Gastroesophageal sphincter (tissue), 4 donors: ENCODE data around the gene SKP2. TPM values are rescaled to one million over a fixed set of nuclear protein-coding genes. Genes with fewer than 3 reads are reported as not detected.
A peak's percentile ranks its signal among the peaks of the same experiment; 100 is the strongest.

Source experiments
- ATAC-seq: fragments of 150-250 bp; one replicate; pipeline ENCODE4 v1.9.1; 2016; ENCODE audit warnings: mild to moderate bottlenecking, moderate library complexity
- H3K27ac ChIP-seq, 4 donors: fragments of 200-600 bp; sonication (generic) in 3 of 4; 1 replicate in 3 of 4; 2 replicates in 1 of 4; pipeline ENCODE4 v1.5.1; 2016 to 2019
- H3K27me3 ChIP-seq: fragments of 200-600 bp; sonication (generic); one replicate; pipeline ENCODE4 v1.5.1; 2019
- H3K36me3 ChIP-seq, 2 donors: fragments of 200-600 bp; sonication (generic); one replicate each; pipeline ENCODE4 v1.5.1; 2019; ENCODE audit warnings: control low read depth in 1 of 2
- H3K4me1 ChIP-seq, 3 donors: fragments of 200-600 bp; sonication (generic); 1 replicate in 2 of 3; 2 replicates in 1 of 3; pipeline ENCODE4 v1.5.1; 2016 to 2019; ENCODE audit warnings: control low read depth in 2 of 3
- H3K4me3 ChIP-seq, 2 donors: fragments of 200-600 bp; sonication (generic); one replicate each; pipeline ENCODE4 v1.5.1; 2019; ENCODE audit warnings: mild to moderate bottlenecking in 1 of 2, moderate library complexity in 1 of 2
- H3K9me3 ChIP-seq, 3 donors: fragments of 200-600 bp; sonication (generic); one replicate each; pipeline ENCODE4 v1.5.1; 2017 to 2019; ENCODE audit warnings: control low read depth in 2 of 3
- CTCF ChIP-seq, 4 experiments: fragments of 200-600 bp in 2 of 4; fragments of 450-650 bp in 2 of 4; sonication (generic) in 1 of 4; IDR thresholded peaks; one replicate each; pipeline ENCODE4 v1.5.1; 2017 to 2019; ENCODE audit warnings: antibody characterized with exemption in 4 of 4, mild to moderate bottlenecking in 2 of 4, moderate library complexity in 2 of 4
- EP300 ChIP-seq: sonication (generic); formaldehyde crosslinking; IDR thresholded peaks from one replicate; pipeline ENCODE4 v1.6.1; 2017; ENCODE audit warnings: antibody characterized with exemption, mild to moderate bottlenecking
- POLR2A ChIP-seq, 2 donors: fragments of 450-650 bp; IDR thresholded peaks; one replicate each; pipeline ENCODE4 v1.6.1; 2017; ENCODE audit warnings: antibody characterized with exemption in 2 of 2, mild to moderate bottlenecking in 2 of 2, moderate library complexity in 1 of 2
- POLR2AphosphoS5 ChIP-seq: sonication (generic); formaldehyde crosslinking; IDR thresholded peaks from one replicate; pipeline ENCODE4 v1.6.1; 2017; ENCODE audit warnings: antibody characterized with exemption
- WGBS, 2 donors: methylation state at CpG; one replicate each; pipeline ENCODE4 v1.1.5; 2018; ENCODE audit warnings: low coverage in 1 of 2; 5-methylcytosine and 5-hydroxymethylcytosine counted together
- small RNA-seq, 4 donors: library from RNA; depleted of rRNA; stranded (forward); fragments of <200 nt; gene quantifications; one replicate each; pipeline ENCODE3, GENCODE V24; 2016
- total RNA-seq, 4 donors: library from RNA; depleted of rRNA; stranded (reverse); fragments of >200 nt; gene quantifications; one replicate each; pipeline ENCODE4 v1.1.0, GENCODE V29; 2016

SKP2 gene
- total RNA-seq, 4 donors from 2014 or later = 8.2 to 11.6 (median 11.4) TPM

GRCh38 chr5:36222620-36223019 lies 70.7 kb downstream of the SKP2 start:
- Histone ChIP-seq H3K9me3 (no peaks in the 10 kb centered on the region), H3K4me3 (no peak overlapping the region), H3K4me1 (peaks cover 0 to 18% (median 2%) of the 10 kb centered on the region in 3 donors), H3K27me3 (no peaks in the 10 kb centered on the region), H3K27ac (peak overlapping the region in 3 of 4 donors; percentile 18 to 39 (median 36)), H3K36me3 (peaks cover 0 to 74% of the 10 kb centered on the region in 2 donors)
- 53% methylated on average over 1 of the region's 1 CpG; no CpG with 5 or more reads in 1 of the 2 donors for WGBS, 2 donors
- no peak for ATAC-seq
- TF ChIP-seq POLR2A (IDR thresholded peaks at IDR 0.05) (no peak), CTCF (IDR thresholded peaks at IDR 0.05) (no peak), POLR2AphosphoS5 (no peak), EP300 (no peak)

- H3K27ac ChIP-seq = no peak overlapping the region
- TF ChIP-seq EP300 = no peak
- TF ChIP-seq POLR2AphosphoS5 = no peak
- no peak for TF ChIP-seq POLR2A (IDR thresholded peaks at IDR 0.05)
- no peak for TF ChIP-seq CTCF (IDR thresholded peaks at IDR 0.05)
- no peak for ATAC-seq
- H3K27me3 ChIP-seq = no peaks in the 10 kb centered on the region
- peaks cover 0 to 38% of the 10 kb centered on the region in 2 donors for H3K36me3 ChIP-seq
- no peaks in the 10 kb centered on the region for H3K9me3 ChIP-seq
- no peak overlapping the region for H3K4me3 ChIP-seq
- H3K4me1 ChIP-seq = peaks cover 0 to 57% (median 2%) of the 10 kb centered on the region in 3 donors
Observed at GRCh38 chr5:36227046-36227445, 75.1 kb downstream of the SKP2 start.

- Histone ChIP-seq H3K4me1 (peaks cover 0 to 58% (median 0%) of the 10 kb centered on the region in 3 donors), H3K27ac (peak overlapping the region in 2 of 4 donors; percentile 38 to 42), H3K4me3 (no peak overlapping the region), H3K36me3 (peaks cover 0 to 28% of the 10 kb centered on the region in 2 donors), H3K27me3 (no peaks in the 10 kb centered on the region), H3K9me3 (no peaks in the 10 kb centered on the region)
- no peak for ATAC-seq
- 89 to 99% methylated on average over 4 to 6 of the region's 7 CpGs for WGBS, 2 donors
- TF ChIP-seq CTCF (IDR thresholded peaks at IDR 0.05) (no peak), POLR2A (IDR thresholded peaks at IDR 0.05) (no peak), POLR2AphosphoS5 (no peak), EP300 (no peak)
Observed at GRCh38 chr5:36228505-36228904, 76.6 kb downstream of the SKP2 start.

DNA sequence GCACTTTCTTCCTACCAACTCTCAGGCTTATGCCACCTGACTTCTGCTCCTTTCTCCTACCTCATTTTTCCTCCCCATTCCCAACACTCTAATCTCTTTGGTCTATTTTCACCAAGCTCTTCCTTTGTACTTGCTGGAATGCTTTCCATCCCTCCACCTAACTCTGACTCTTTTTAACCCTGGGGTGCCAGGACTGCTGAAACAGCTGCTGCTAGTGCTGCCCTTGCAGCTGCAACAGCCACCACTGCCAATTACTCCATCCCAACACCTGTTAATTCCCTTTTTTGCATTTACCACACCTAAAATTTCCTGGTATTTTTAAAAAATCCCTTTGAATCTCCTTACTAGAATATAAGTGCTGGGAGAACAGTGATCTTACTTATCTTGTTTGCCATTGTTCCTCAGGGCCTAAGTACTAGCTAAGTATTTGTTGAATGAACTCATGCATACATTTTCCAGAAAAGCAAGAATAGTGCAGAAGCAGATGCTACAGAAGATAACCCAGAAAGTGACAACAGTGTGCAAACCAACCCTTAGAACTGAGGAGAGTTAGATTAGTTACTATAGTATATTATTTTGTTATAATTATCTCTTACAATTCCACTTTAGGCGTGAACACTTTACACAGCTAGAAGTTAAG lies 78.4 kb downstream of the SKP2 start:
- Histone ChIP-seq H3K4me3 (no peak overlapping the region), H3K36me3 (peaks cover 0 to 11% of the 10 kb centered on the region in 2 donors), H3K4me1 (peaks cover 0 to 67% (median 0%) of the 10 kb centered on the region in 3 donors), H3K9me3 (no peaks in the 10 kb centered on the region), H3K27ac (peak overlapping the region in 1 of 4 donors; percentile 6), H3K27me3 (no peaks in the 10 kb centered on the region)
- TF ChIP-seq CTCF (IDR thresholded peaks at IDR 0.05) (no peak), EP300 (no peak), POLR2AphosphoS5 (no peak), POLR2A (IDR thresholded peaks at IDR 0.05) (no peak)
- ATAC-seq = no peak
- WGBS, 2 donors = 67 to 100% methylated on average over 1 of the region's 1 CpG

- H3K4me1 ChIP-seq = peaks cover 0 to 88% (median 11%) of the 10 kb centered on the region in 3 donors
Observed at GRCh38 chr5:36232533-36232932, 80.6 kb downstream of the SKP2 start.

More at GRCh38 chr5:36232533-36232932, 80.6 kb downstream of the SKP2 start:
- TF ChIP-seq POLR2A (IDR thresholded peaks at IDR 0.05) (no peak), EP300 (no peak)
- 84 to 90% methylated on average over 3 of the region's 3 CpGs for WGBS, 2 donors
- Histone ChIP-seq H3K27me3 (no peaks in the 10 kb centered on the region), H3K36me3 (no peaks in the 10 kb centered on the region), H3K9me3 (no peaks in the 10 kb centered on the region), H3K4me3 (no peak overlapping the region), H3K27ac (no peak overlapping the region)
- ATAC-seq = no peak

Small RNA genes within 50 kb of the gene (small RNA-seq; reads per million reads assigned to genes)
- gene MIR580 (0 reads per million in 4 donors), gene RNU6-1305P (0 to 0.12 (median 0) reads per million in 4 donors)

Other genes with a start within 250 kb of the SKP2 start
- gene CAPSL, start 213.5 kb upstream of the SKP2 start, total RNA-seq = not detected
- not detected for gene UGT3A1, start 160.7 kb upstream of the SKP2 start, total RNA-seq
- not detected for gene UGT3A2, start 85.2 kb upstream of the SKP2 start, total RNA-seq
- 10 to 100 TPM in 3 of 4 donors, 1 to 10 TPM in 1; 8.3 to 16.7 (median 13.2) TPM for gene LMBRD2, start 224 bp upstream of the SKP2 start, total RNA-seq
- 10 to 100 TPM; 43.5 to 90.6 (median 60.9) TPM for gene NADK2, start 89.8 kb downstream of the SKP2 start, total RNA-seq
- 10 to 100 TPM in 1 of 4 donors, 1 to 10 TPM in 3; 3.4 to 26.0 (median 6.1) TPM for gene RANBP3L, start 149.8 kb downstream of the SKP2 start, total RNA-seq